ENCODE data around the gene CATSPERZ. TPM values are rescaled to one million over a fixed set of nuclear protein-coding genes. Genes with fewer than 3 reads are reported as not detected.
A peak's percentile ranks its signal among the peaks of the same experiment; 100 is the strongest.

The CATSPERZ gene
- total RNA-seq, 1 donor from 2014 or later: not detected

DNA sequence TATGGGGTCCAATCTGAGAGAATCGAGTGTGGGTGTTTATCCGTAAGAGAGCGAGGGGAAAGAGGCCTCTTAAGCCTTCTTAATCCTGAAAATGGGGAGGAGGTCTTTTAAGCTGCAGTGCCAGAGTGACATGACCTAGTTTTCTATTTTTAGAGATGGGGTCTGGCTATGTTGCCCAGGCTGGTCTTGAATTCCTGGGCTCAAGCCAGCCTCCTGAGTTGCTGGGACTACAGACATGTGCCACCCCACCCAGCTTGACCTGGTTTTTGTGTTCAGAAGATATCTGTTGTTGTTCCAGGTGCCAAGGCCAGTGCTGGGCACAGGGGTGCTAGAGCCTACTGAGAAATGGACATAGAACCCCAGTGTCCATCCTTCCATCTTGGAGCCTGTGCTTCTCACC is 17.1 kb upstream of the CATSPERZ start:
- Mint-ChIP-seq H3K36me3 (peaks cover 8% of the 10 kb centered on the region), H3K27ac (peak overlapping the region; percentile 59), H3K27me3 (ENCODE audit: low read depth) (no peaks in the 10 kb centered on the region), H3K4me1 (peaks cover 13% of the 10 kb centered on the region), H3K4me3 (peak overlapping the region; percentile 82), H3K9me3 (no peaks in the 10 kb centered on the region)
- TF ChIP-seq, protein P1, sequence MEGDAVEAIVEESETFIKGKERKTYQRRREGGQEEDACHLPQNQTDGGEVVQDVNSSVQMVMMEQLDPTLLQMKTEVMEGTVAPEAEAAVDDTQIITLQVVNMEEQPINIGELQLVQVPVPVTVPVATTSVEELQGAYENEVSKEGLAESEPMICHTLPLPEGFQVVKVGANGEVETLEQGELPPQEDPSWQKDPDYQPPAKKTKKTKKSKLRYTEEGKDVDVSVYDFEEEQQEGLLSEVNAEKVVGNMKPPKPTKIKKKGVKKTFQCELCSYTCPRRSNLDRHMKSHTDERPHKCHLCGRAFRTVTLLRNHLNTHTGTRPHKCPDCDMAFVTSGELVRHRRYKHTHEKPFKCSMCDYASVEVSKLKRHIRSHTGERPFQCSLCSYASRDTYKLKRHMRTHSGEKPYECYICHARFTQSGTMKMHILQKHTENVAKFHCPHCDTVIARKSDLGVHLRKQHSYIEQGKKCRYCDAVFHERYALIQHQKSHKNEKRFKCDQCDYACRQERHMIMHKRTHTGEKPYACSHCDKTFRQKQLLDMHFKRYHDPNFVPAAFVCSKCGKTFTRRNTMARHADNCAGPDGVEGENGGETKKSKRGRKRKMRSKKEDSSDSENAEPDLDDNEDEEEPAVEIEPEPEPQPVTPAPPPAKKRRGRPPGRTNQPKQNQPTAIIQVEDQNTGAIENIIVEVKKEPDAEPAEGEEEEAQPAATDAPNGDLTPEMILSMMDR (IDR thresholded peaks at IDR 0.05; ENCODE audit: unreplicated experiment): no peak
- DNase-seq (ENCODE audit: low spot score in 2 of 2, unreplicated experiment in 2 of 2): no peak

GRCh38 chr11:64284048-64284961 is 15.9 kb upstream of the CATSPERZ start, which contains the start of gene BAD:
BAD (minus strand) TSS chr11:64284665; CDS start chr11:64284368, 297 bp downstream.
- peak within 1 kb of the TSS; percentile 82 for H3K4me3 Mint-ChIP-seq
- H3K9me3 Mint-ChIP-seq: no peaks in the 10 kb centered on the region
- peak; percentile 88 for DNase-seq (ENCODE audit: low spot score in 2 of 2, unreplicated experiment in 2 of 2)
- H3K36me3 Mint-ChIP-seq: peaks cover 13% of the 10 kb centered on the region
- peaks cover 4% of the 10 kb centered on the region for H3K27me3 Mint-ChIP-seq (ENCODE audit: low read depth)
- peaks cover 13% of the 10 kb centered on the region for H3K4me1 Mint-ChIP-seq
- TF ChIP-seq, protein P1 (IDR thresholded peaks at IDR 0.05; ENCODE audit: unreplicated experiment): no peak
- peak within 1 kb of the TSS; percentile 94 for H3K27ac Mint-ChIP-seq

- H3K27me3 Mint-ChIP-seq (ENCODE audit: low read depth): peaks cover 13% of the 10 kb centered on the region
- H3K9me3 Mint-ChIP-seq: no peaks in the 10 kb centered on the region
- H3K4me3 Mint-ChIP-seq: peak within 1 kb of the TSS; percentile 82
- DNase-seq (ENCODE audit: low spot score in 2 of 2, unreplicated experiment in 2 of 2): peak; percentile 83 to 97
- peaks cover 16% of the 10 kb centered on the region for H3K36me3 Mint-ChIP-seq
- peaks cover 13% of the 10 kb centered on the region for H3K4me1 Mint-ChIP-seq
- H3K27ac Mint-ChIP-seq: peak within 1 kb of the TSS; percentile 94
- TF ChIP-seq, protein P1 (IDR thresholded peaks at IDR 0.05; ENCODE audit: unreplicated experiment): no peak
These were observed 14.9 kb upstream of the CATSPERZ start, which contains the start of gene GPR137 for GRCh38 chr11:64284962-64285884. GPR137 (plus strand) TSS chr11:64285848; CDS start chr11:64286525, 677 bp downstream.

DNA sequence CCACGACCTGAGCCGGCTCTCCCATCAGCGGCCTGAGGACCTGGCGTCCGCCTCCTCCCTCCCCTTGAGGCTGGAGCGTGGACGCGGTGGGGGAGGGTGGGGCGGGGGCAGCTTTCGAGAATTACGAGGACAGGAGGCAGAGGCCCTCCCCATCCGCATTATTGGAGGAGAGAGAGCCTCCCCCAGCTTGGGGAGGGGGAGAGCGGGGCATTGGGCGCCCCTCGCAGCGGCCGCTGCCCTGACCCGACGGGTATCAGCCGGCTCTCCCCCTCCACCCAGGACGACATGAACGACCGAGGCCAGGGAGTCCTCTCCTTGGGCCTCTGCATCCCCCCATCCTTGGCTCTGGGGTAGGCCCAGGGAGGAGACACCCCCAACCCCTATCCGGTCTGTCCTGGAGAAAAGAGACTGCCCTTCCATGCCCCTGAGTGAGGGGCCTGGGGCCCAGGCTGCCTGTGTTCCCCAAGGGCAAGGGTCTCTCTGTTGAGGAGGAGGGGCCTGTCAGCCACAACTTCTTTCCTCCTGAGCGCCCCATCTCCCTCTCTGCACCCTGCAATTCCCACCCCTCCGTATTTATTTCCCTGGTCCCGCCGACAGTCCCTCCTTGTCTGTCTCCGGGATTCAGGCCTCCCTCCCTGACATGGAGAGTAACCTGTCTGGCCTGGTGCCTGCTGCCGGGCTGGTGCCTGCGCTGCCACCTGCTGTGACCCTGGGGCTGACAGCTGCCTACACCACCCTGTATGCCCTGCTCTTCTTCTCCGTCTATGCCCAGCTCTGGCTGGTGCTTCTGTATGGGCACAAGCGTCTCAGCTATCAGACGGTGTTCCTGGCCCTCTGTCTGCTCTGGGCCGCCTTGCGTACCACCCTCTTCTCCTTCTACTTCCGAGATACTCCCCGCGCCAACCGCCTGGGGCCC is 14.0 kb upstream of the CATSPERZ start:
- H3K9me3 Mint-ChIP-seq: no peaks in the 10 kb centered on the region
- peaks cover 22% of the 10 kb centered on the region for H3K27me3 Mint-ChIP-seq (ENCODE audit: low read depth)
- TF ChIP-seq, protein P1 (IDR thresholded peaks at IDR 0.05; ENCODE audit: unreplicated experiment): no peak
- DNase-seq (ENCODE audit: low spot score in 2 of 2, unreplicated experiment in 2 of 2): no peak
- H3K36me3 Mint-ChIP-seq: peaks cover 14% of the 10 kb centered on the region
- peak overlapping the region; percentile 73 for H3K27ac Mint-ChIP-seq
- peak overlapping the region; percentile 72 for H3K4me3 Mint-ChIP-seq
- H3K4me1 Mint-ChIP-seq: peaks cover 17% of the 10 kb centered on the region
